Cortex of kidney (tissue), 1 donor: ENCODE measurements around the gene PRELP.
"Not testable (repeated sequence)": the region's sequence is repeated elsewhere in the genome, so short reads cannot be mapped to it uniquely, and the experiment has no call there.

Experiments used
- DNase-seq: peaks from one replicate; lab custom pipeline; 2025; lab: John Stamatoyannopoulos, UW

PRELP gene

DNA sequence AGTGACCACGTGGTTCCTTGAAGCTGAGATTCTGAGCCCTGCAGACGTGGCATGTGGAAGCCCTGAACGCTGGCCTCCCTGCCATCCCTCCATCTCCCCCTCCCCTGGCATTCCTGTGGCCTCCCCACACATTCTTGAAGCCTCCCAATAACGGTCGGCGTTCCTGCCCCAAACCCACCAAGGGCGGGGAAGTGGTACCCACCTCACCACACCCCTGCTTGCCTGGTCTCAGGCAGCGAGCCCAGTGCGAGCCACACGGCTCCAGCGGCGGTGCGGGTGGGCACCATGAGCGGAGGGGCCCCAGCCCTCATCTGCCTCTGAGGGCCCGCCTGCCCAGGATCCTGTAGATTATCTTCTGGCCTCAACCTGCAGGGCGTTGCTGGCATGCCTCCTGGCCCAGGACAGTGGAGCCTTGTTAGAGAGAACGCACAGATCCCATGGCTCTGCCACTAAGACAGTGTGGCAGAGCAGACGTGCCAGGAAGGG lies 20.6 kb upstream of the PRELP start:
- no peak for DNase-seq

- DNase-seq, result no peak
Measured at GRCh38 chr1:203455706-203456105, 19.9 kb upstream of the PRELP start.

GRCh38 chr1:203456577-203456976 lies 19.0 kb upstream of the PRELP start:
- no peak for DNase-seq

- DNase-seq, result no peak
Measured at GRCh38 chr1:203458078-203458477, 17.5 kb upstream of the PRELP start.

GRCh38 chr1:203459671-203460201 lies 15.9 kb upstream of the PRELP start:
- no peak for DNase-seq

DNA sequence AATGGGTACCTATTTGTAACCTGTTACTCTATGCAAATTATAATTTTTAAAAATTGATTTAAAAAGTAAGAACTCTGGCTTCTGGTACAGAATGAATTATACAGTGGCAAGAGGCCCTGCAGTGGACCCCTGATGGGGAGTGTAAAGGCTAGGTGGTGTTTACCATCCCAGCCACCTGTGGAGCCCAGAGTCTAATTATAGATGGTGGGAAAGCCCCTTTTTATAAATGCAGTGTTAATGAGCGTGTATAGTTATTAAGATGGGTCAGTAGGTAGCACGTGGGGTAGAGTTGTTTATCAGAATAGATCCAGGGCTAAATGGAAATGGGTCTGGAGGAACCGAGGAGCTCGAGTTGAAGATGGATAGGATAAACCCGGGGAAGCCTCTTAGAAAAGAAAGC lies 13.9 kb upstream of the PRELP start:
- DNase-seq, result no peak

- DNase-seq, result no peak
Measured at GRCh38 chr1:203462143-203462542, 13.5 kb upstream of the PRELP start.

GRCh38 chr1:203462878-203463277 lies 12.7 kb upstream of the PRELP start:
- DNase-seq, result no peak

GRCh38 chr1:203463469-203464062 lies 12.0 kb upstream of the PRELP start:
- no peak for DNase-seq

- DNase-seq, result no peak
Measured at GRCh38 chr1:203464226-203464625, 11.4 kb upstream of the PRELP start.

- no peak for DNase-seq
Measured at GRCh38 chr1:203464743-203465142, 10.9 kb upstream of the PRELP start.

- DNase-seq, result no peak
Measured at GRCh38 chr1:203465146-203465798, 10.3 kb upstream of the PRELP start.

- no peak for DNase-seq
Measured at GRCh38 chr1:203465948-203466347, 9.7 kb upstream of the PRELP start.

- not testable (repeated sequence) for DNase-seq
Measured at GRCh38 chr1:203466906-203467549, 8.6 kb upstream of the PRELP start.

DNA sequence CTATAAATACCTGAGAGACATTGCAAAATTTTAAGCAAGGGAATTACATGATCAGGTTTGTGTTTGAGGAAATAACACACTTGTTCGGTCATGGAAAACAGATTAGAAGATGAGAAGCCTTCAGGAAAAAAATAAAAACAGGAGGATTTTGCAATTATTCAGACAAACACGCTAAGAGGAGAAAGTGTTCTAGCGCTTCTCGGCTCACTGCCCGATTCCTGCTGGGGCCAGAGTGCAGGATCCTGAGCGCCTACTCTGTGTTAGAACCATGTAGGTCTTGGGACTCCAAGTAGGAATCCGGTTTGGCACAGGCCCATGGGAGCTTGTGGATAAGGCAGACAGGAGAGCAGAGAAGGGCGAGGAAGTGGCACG lies 8.1 kb upstream of the PRELP start:
- DNase-seq, result no peak

GRCh38 chr1:203468326-203468725 lies 7.3 kb upstream of the PRELP start:
- no peak for DNase-seq

GRCh38 chr1:203470240-203470639 lies 5.4 kb upstream of the PRELP start:
- DNase-seq, result no peak

GRCh38 chr1:203471841-203472240 lies 3.8 kb upstream of the PRELP start:
- no peak for DNase-seq

DNA sequence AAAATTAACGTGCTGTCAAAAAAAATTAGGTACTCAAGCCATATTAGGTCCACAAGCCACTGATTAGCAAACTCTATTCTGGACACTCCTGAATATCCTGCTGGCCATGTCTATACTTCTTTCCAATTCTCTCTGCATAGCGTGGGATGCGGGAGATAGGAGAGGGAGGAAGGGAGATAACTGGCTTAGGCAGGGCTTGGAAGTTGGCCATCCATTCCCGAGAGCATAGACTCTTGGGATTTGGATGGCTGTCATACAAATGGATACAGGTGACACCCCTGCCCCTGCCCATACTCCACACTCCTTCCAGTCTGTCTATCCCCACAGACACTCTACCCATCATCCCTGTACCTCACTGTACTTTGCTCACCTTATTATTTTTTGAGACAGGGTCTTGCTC lies 2.3 kb upstream of the PRELP start:
- no peak for DNase-seq

GRCh38 chr1:203473781-203474305 lies 1.8 kb upstream of the PRELP start:
- no peak for DNase-seq

DNA sequence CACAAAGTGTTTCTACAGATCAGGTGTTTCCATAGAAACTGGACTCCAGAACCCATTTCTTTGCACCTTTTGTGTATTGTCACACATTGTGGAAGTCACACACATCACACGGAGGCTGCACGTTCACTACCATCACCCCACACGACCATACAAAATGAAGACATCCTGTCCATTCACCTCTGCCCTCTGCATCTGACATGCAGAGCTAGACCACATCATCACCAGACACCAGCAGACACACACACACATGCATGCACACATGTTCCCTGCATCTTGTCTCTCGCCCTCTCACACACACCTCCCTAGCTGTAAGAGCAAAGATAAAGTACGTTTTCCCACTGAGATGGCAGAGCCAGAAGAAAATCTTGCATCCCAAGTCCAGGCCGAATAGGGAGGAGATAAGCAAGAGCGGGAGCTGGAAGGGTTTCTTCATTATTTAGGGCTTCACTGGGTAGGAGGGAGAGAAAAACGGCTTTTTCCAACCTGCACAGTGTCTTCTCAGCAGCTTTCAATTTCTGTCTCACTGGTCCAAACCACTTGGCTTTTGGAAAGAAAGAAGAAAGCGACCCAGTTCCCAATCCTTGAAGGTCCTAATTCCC lies 709 bp downstream of the PRELP start:
- no peak for DNase-seq

DNA sequence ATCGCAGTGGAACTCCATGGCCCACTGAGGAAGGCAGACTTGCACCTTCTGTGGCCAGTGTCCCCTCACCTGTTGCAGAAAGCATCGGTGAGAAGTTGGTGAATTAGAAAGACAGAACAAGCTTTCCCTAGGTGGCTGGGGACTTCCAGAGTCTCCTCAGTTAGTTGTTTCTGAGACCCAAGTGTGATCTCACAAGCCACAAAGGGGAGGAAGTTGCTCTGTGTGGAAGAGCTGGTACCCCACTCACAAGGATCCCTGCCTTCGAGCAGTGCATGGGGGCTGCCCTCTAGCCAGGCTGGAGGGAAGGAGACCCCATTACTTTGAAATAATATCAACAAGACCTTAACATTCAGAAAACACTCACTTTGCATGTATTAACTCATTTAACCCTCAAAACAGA lies 2.1 kb downstream of the PRELP start:
- no peak for DNase-seq

DNA sequence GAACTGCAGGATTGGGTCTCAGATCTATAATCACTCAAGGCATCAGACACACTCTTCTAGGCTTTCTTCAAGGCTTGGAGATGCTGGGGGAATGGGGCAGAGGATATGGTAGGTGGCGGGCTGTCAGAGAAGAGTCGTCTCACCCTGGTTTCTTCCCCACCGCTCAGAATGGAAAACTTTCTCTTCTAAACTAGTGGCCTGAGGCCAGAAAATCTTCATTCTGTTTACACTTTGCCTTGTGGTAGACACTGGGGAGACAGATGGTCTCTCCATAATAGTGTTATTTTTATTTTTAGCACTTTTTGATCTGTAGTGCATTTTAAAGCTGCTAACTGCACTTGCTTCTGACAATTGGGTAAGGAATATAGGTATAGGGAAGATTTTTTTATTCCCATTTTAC lies 2.6 kb downstream of the PRELP start:
- no peak for DNase-seq
